MM.1S (cell line): ENCODE measurements around the gene SACS.

Experiments used
- DNase-seq: peaks from one replicate; pipeline ENCODE4 v3.0.0-alpha.2; 2015
- H2AFZ ChIP-seq: fragments of 300-600 bp; sonication (generic); 2 replicates; pipeline ENCODE4 v1.6.0; 2016; ENCODE audit warnings: antibody characterized with exemption, low read length
- H3F3A ChIP-seq: fragments of 300-600 bp; sonication (generic); 2 replicates; pipeline ENCODE4 v1.6.1; 2016; ENCODE audit warnings: mild to moderate bottlenecking, antibody characterized with exemption, low read length, moderate library complexity, mixed read lengths; ENCODE audit not compliant: insufficient read depth
- H3K27ac ChIP-seq: fragments of 300-600 bp; sonication (generic); 2 replicates; pipeline ENCODE4 v1.5.1; 2016; ENCODE audit warnings: mild to moderate bottlenecking, low read length
- H3K27me3 ChIP-seq: fragments of 300-600 bp; sonication (generic); replicated peaks from 2 replicates; pipeline ENCODE4 v1.6.0; 2016; ENCODE audit warnings: low read length; ENCODE audit not compliant: insufficient read depth
- H3K36me3 ChIP-seq: fragments of 300-600 bp; sonication (generic); replicated peaks from 2 replicates; pipeline ENCODE4 v1.6.1; 2016; ENCODE audit warnings: mild to moderate bottlenecking, low read length, mixed read lengths; ENCODE audit not compliant: insufficient read depth
- H3K4me1 ChIP-seq: fragments of 300-600 bp; sonication (generic); 2 replicates; pipeline ENCODE4 v1.6.1; 2016; ENCODE audit warnings: low read length, mixed read lengths
- H3K4me2 ChIP-seq: fragments of 300-600 bp; sonication (generic); 2 replicates; pipeline ENCODE4 v1.6.0; 2016; ENCODE audit warnings: low read depth, low read length
- H3K4me3 ChIP-seq: fragments of 300-600 bp; sonication (generic); 2 replicates; pipeline ENCODE4 v1.5.1; 2016; ENCODE audit warnings: low read length, mixed read lengths
- H3K79me2 ChIP-seq: fragments of 300-600 bp; sonication (generic); 2 replicates; pipeline ENCODE4 v1.6.1; 2016; ENCODE audit warnings: mixed run types, low read length, mixed read lengths
- H3K9ac ChIP-seq: fragments of 300-600 bp; sonication (generic); 2 replicates; pipeline ENCODE4 v1.6.1; 2016; ENCODE audit warnings: low read length, mixed read lengths
- H3K9me2 ChIP-seq: fragments of 300-600 bp; sonication (generic); replicated peaks from 2 replicates; pipeline ENCODE4 v1.6.1; 2016; ENCODE audit warnings: mild to moderate bottlenecking, low read length, mixed read lengths; ENCODE audit not compliant: insufficient read depth
- H3K9me3 ChIP-seq: fragments of 300-600 bp; sonication (generic); replicated peaks from 2 replicates; pipeline ENCODE4 v1.6.1; 2016; ENCODE audit warnings: mild to moderate bottlenecking, low read length, mixed read lengths; ENCODE audit not compliant: insufficient read depth
- H4K20me1 ChIP-seq: fragments of 300-600 bp; sonication (generic); 2 replicates; pipeline ENCODE4 v1.6.1; 2016; ENCODE audit warnings: mild to moderate bottlenecking, low read length, moderate library complexity, mixed read lengths; ENCODE audit not compliant: insufficient read depth
- CTCF ChIP-seq: fragments of 300-600 bp; sonication (generic); IDR thresholded peaks from 2 replicates; pipeline ENCODE4 v1.5.1; 2016; ENCODE audit warnings: antibody characterized with exemption, low read length, mixed read lengths
- EZH2 ChIP-seq: fragments of 300-600 bp; sonication (generic); optimal IDR thresholded peaks from 2 replicates; pipeline ENCODE3; 2017; ENCODE audit warnings: low read depth, mild to moderate bottlenecking, antibody characterized with exemption, low read length, mixed read lengths
- EZH2phosphoT487 ChIP-seq: fragments of 300-600 bp; sonication (generic); IDR thresholded peaks from 2 replicates; pipeline ENCODE4 v1.6.1; 2018; ENCODE audit warnings: antibody characterized with exemption, low read length

Gene SACS

DNA sequence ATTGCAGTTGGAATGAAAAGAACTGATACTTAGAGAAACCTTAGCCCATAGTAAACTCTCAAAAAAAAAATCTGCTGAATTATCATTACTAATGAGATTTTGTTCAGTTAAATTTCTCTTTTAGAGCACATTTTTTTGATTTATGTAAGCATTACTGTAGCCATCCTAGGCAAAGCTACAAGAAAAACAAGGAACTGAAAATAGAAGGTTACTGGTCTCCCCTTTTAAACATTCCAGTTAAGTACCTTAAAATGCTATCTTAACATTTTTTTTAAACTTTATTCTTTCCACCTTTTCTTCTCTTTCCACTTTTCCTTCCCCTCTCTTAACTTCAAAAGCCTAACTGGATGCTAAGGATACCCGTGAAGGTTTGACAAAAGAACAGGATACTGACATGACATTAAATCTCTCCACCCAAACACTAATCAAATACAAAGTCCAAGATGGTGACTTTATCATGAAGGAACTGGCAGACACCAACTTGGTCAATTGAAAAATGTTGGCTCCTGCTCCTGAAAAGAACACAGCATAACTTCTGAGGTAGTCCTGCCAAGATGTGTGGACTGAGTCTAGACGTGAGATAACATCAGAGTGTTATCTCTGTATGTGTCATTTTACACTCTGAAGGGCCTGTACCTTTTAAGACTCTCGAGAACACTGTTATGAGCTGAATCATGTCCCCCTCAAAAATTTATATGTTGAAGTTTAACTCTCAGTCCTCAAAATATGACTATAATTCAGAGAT, 29.5 kb upstream of the SACS start:
- H3K27ac ChIP-seq, result no peak overlapping the region
- no peaks in the 10 kb centered on the region for H3F3A ChIP-seq
- H3K4me2 ChIP-seq, result no peak overlapping the region

DNA sequence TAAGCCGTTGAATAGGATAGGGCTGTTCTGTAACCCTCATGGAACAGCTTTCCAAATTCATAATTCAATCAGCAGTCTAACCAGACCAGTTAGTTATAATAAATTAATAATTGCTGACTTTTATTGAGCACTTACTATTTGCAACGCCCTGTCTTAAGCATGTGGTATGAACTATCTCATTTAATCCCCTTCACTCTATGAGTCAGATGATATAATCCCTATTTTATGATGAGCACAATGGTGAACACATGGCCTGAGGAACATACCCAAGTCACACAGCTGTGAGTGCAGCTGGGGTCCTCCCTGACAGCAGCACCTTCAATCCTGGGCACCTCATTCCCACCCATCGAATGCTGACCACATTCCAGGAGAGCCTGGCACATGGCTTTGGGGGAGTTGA, 28.0 kb upstream of the SACS start:
- Histone ChIP-seq H3K9ac (no peak overlapping the region), H3K27me3 (no peaks in the 10 kb centered on the region), H4K20me1 (no peaks in the 10 kb centered on the region), H3K4me3 (no peak overlapping the region), H3K9me2 (no peaks in the 10 kb centered on the region), H3K79me2 (no peaks in the 10 kb centered on the region), H3K9me3 (no peaks in the 10 kb centered on the region), H3K4me1 (no peaks in the 10 kb centered on the region), H3K4me2 (no peak overlapping the region), H3K36me3 (no peaks in the 10 kb centered on the region), H2AFZ (no peak overlapping the region), H3K27ac (no peak overlapping the region), H3F3A (no peaks in the 10 kb centered on the region)
- DNase-seq, result no peak
- no peak for TF ChIP-seq CTCF
- no peak for TF ChIP-seq EZH2phosphoT487
- no peak for TF ChIP-seq EZH2

More for the DNA sequence above, 29.5 kb upstream of the SACS start:
- Histone ChIP-seq H3K9me2 (no peaks in the 10 kb centered on the region), H4K20me1 (no peaks in the 10 kb centered on the region), H3K9ac (no peak overlapping the region), H3K4me3 (no peak overlapping the region), H3K4me1 (peaks cover 7% of the 10 kb centered on the region; the same call in 1 of the 2 replicates), H3K27me3 (no peaks in the 10 kb centered on the region), H2AFZ (no peak overlapping the region), H3K79me2 (no peaks in the 10 kb centered on the region), H3K9me3 (no peaks in the 10 kb centered on the region), H3K36me3 (no peaks in the 10 kb centered on the region)
- TF ChIP-seq EZH2phosphoT487 (no peak), CTCF (no peak), EZH2 (no peak)
- no peak for DNase-seq

GRCh38 chr13:23460921-23461320, 27.4 kb upstream of the SACS start:
- no peak overlapping the region for H3K4me3 ChIP-seq
- H3K9ac ChIP-seq, result no peak overlapping the region
- H3K27ac ChIP-seq, result no peak overlapping the region
- H3K27me3 ChIP-seq, result no peaks in the 10 kb centered on the region
- no peaks in the 10 kb centered on the region for H3K9me3 ChIP-seq
- H3K9me2 ChIP-seq, result no peaks in the 10 kb centered on the region
- no peaks in the 10 kb centered on the region for H3F3A ChIP-seq
- no peaks in the 10 kb centered on the region for H3K36me3 ChIP-seq
- H3K4me1 ChIP-seq, result no peaks in the 10 kb centered on the region
- H3K79me2 ChIP-seq, result no peaks in the 10 kb centered on the region
- DNase-seq, result no peak
- no peak overlapping the region for H2AFZ ChIP-seq
- H3K4me2 ChIP-seq, result no peak overlapping the region
- no peaks in the 10 kb centered on the region for H4K20me1 ChIP-seq
- TF ChIP-seq EZH2 (no peak), CTCF (no peak), EZH2phosphoT487 (no peak)
